Thymus (tissue), 11 donors: ENCODE measurements around the gene KRTAP10-3. TPM values are rescaled to one million over a fixed set of nuclear protein-coding genes. Genes with fewer than 3 reads are reported as not detected.
"Not testable (repeated sequence)": the region's sequence is repeated elsewhere in the genome, so short reads cannot be mapped to it uniquely, and the experiment has no call there.

Source experiments
- DNase-seq, 9 donors: peaks; one replicate each; pipeline ENCODE4 v3.0.0-alpha.2; 2013; ENCODE audit warnings: low spot score in 9 of 9, low read depth in 6 of 9, missing footprints in 1 of 9
- H3K27ac ChIP-seq, 2 donors: one replicate each; pipeline ENCODE4 v1.5.1; 2013; ENCODE audit warnings: control low read depth in 1 of 2, low read depth in 1 of 2, low read length in 1 of 2, mild to moderate bottlenecking in 1 of 2, moderate library complexity in 1 of 2
- H3K27me3 ChIP-seq, 2 donors: one replicate each; pipeline ENCODE4 v1.5.1; 2013; ENCODE audit warnings: low read length in 1 of 2; ENCODE audit not compliant: control insufficient read depth in 2 of 2, insufficient read depth in 1 of 2
- H3K36me3 ChIP-seq, 2 donors: one replicate each; pipeline ENCODE4 v1.5.1; 2013; ENCODE audit warnings: low read length in 1 of 2, mild to moderate bottlenecking in 1 of 2, moderate library complexity in 1 of 2; ENCODE audit not compliant: control insufficient read depth in 2 of 2, insufficient read depth in 2 of 2
- H3K4me1 ChIP-seq, 2 donors: one replicate each; pipeline ENCODE4 v1.5.1; 2013; ENCODE audit warnings: low read length in 2 of 2; ENCODE audit not compliant: control insufficient read depth in 2 of 2, insufficient read depth in 2 of 2
- H3K4me3 ChIP-seq, 2 donors: one replicate each; pipeline ENCODE4 v1.5.1; 2013; ENCODE audit warnings: low read length in 2 of 2, control low read depth in 1 of 2, mild to moderate bottlenecking in 1 of 2
- H3K9me3 ChIP-seq, 2 donors: one replicate each; pipeline ENCODE4 v1.5.1; 2013; ENCODE audit warnings: low read length in 1 of 2, mild to moderate bottlenecking in 1 of 2; ENCODE audit not compliant: control insufficient read depth in 2 of 2, insufficient read depth in 1 of 2
- WGBS: extraction: QIAGEN DNeasy Blood & Tissue Kit; methylation state at CpG from one replicate; pipeline ENCODE4 v1.1.7; 2013; 5-methylcytosine and 5-hydroxymethylcytosine counted together
- polyA plus RNA-seq: library from polyadenylated mRNA; stranded (reverse); fragments of 200-250 nt; gene quantifications from one replicate; pipeline ENCODE4 v1.2.3, GENCODE V29; 2013
- total RNA-seq: library from RNA; stranded (reverse); fragments of 120-200 nt; gene quantifications from one replicate; pipeline ENCODE4 v1.2.4, GENCODE V29; 2013
- donor health status: healthy.

KRTAP10-3 gene
- total and polyA plus RNA-seq, 2 donors, result not detected

- H3K27ac ChIP-seq, result no peak overlapping the region
- no peaks in the 10 kb centered on the region for H3K4me1 ChIP-seq
- peaks cover 0 to 14% of the 10 kb centered on the region in 2 donors for H3K9me3 ChIP-seq
- WGBS, result 95% methylated on average over 18 of the region's 18 CpGs
- no peaks in the 10 kb centered on the region for H3K36me3 ChIP-seq
- no peak for DNase-seq
- no peaks in the 10 kb centered on the region for H3K27me3 ChIP-seq
- no peak overlapping the region for H3K4me3 ChIP-seq
Observed at GRCh38 chr21:44567481-44568171, 9.0 kb upstream of the KRTAP10-3 start.

- Histone ChIP-seq H3K27me3 (no peaks in the 10 kb centered on the region), H3K36me3 (no peaks in the 10 kb centered on the region), H3K27ac (no peak overlapping the region), H3K4me1 (no peaks in the 10 kb centered on the region), H3K4me3 (no peak overlapping the region), H3K9me3 (peaks cover 0 to 4% of the 10 kb centered on the region in 2 donors)
- 6% methylated on average over 1 of the region's 1 CpG for WGBS
- no peak for DNase-seq
Observed at GRCh38 chr21:44566403-44566802, 7.8 kb upstream of the KRTAP10-3 start.

GRCh38 chr21:44564886-44565598 is 6.4 kb upstream of the KRTAP10-3 start:
- no peak overlapping the region for H3K27ac ChIP-seq
- WGBS, result 36% methylated on average over 1 of the region's 1 CpG

GRCh38 chr21:44564099-44564498 is 5.5 kb upstream of the KRTAP10-3 start:
- no peak for DNase-seq
- H3K9me3 ChIP-seq, result no peaks in the 10 kb centered on the region
- H3K4me3 ChIP-seq, result no peak overlapping the region
- H3K27ac ChIP-seq, result no peak overlapping the region
- 99% methylated on average over 1 of the region's 1 CpG for WGBS
- no peaks in the 10 kb centered on the region for H3K36me3 ChIP-seq
- H3K4me1 ChIP-seq, result no peaks in the 10 kb centered on the region
- no peaks in the 10 kb centered on the region for H3K27me3 ChIP-seq

More at GRCh38 chr21:44564886-44565598, 6.4 kb upstream of the KRTAP10-3 start:
- DNase-seq, result no peak
- H3K36me3 ChIP-seq, result no peaks in the 10 kb centered on the region
- no peaks in the 10 kb centered on the region for H3K9me3 ChIP-seq
- H3K4me1 ChIP-seq, result no peaks in the 10 kb centered on the region
- H3K4me3 ChIP-seq, result no peak overlapping the region
- H3K27me3 ChIP-seq, result no peaks in the 10 kb centered on the region

- not testable (repeated sequence) for DNase-seq, H3K27me3 ChIP-seq, H3K4me3 ChIP-seq, H3K36me3 ChIP-seq, H3K4me1 ChIP-seq, H3K27ac ChIP-seq, H3K9me3 ChIP-seq
- WGBS, result 80% methylated on average over 10 of the region's 10 CpGs
Observed at GRCh38 chr21:44558329-44558675, 293 bp downstream of the KRTAP10-3 start.

GRCh38 chr21:44557491-44558328 is 885 bp downstream of the KRTAP10-3 start:
- peaks cover 0 to 9% of the 10 kb centered on the region in 2 donors for H3K27me3 ChIP-seq
- DNase-seq, result no peak
- H3K4me3 ChIP-seq, result no peak overlapping the region
- no peak overlapping the region for H3K27ac ChIP-seq
- no peaks in the 10 kb centered on the region for H3K9me3 ChIP-seq
- no peaks in the 10 kb centered on the region for H3K36me3 ChIP-seq
- H3K4me1 ChIP-seq, result no peaks in the 10 kb centered on the region
- WGBS, result 73% methylated on average over 30 of the region's 30 CpGs

GRCh38 chr21:44556879-44557278 is 1.7 kb downstream of the KRTAP10-3 start:
- no peaks in the 10 kb centered on the region for H3K9me3 ChIP-seq
- no peak overlapping the region for H3K4me3 ChIP-seq
- DNase-seq, result no peak
- 75% methylated on average over 9 of the region's 9 CpGs for WGBS
- H3K27ac ChIP-seq, result no peak overlapping the region
- no peaks in the 10 kb centered on the region for H3K36me3 ChIP-seq
- no peaks in the 10 kb centered on the region for H3K4me1 ChIP-seq
- peaks cover 0 to 9% of the 10 kb centered on the region in 2 donors for H3K27me3 ChIP-seq

- peaks cover 0 to 11% of the 10 kb centered on the region in 2 donors for H3K27me3 ChIP-seq
- WGBS, result 84% methylated on average over 13 of the region's 13 CpGs
Observed at GRCh38 chr21:44555200-44555875, 3.3 kb downstream of the KRTAP10-3 start.

More at GRCh38 chr21:44555200-44555875, 3.3 kb downstream of the KRTAP10-3 start:
- H3K4me3 ChIP-seq, result no peak overlapping the region
- H3K9me3 ChIP-seq, result no peaks in the 10 kb centered on the region
- no peaks in the 10 kb centered on the region for H3K36me3 ChIP-seq
- no peak for DNase-seq
- no peak overlapping the region for H3K27ac ChIP-seq
- H3K4me1 ChIP-seq, result no peaks in the 10 kb centered on the region
